Stomach (tissue), 4 donors: ENCODE data around the gene IER5.

ENCODE experiments used
- EP300 ChIP-seq: sonication (generic); formaldehyde crosslinking; IDR thresholded peaks from one replicate; pipeline ENCODE4 v1.6.1; 2017; ENCODE audit warnings: antibody characterized with exemption
- POLR2A ChIP-seq, 4 donors: fragments of 450-650 bp; IDR thresholded peaks; one replicate each; pipeline ENCODE4 v1.6.1; 2016; ENCODE audit warnings: antibody characterized with exemption in 4 of 4, control low read depth in 2 of 4, mild to moderate bottlenecking in 1 of 4, moderate library complexity in 1 of 4
- POLR2AphosphoS5 ChIP-seq, 3 donors: sonication (generic); formaldehyde crosslinking; IDR thresholded peaks; one replicate each; pipeline ENCODE4 v1.6.1; 2016; ENCODE audit warnings: antibody characterized with exemption in 3 of 3
- TF ChIP-seq, protein P1 (sequence below), 7 experiments: fragments of 450-650 bp in 4 of 7; fragments of 200-600 bp in 3 of 7; sonication (generic) in 3 of 7; IDR thresholded peaks; one replicate each; pipeline ENCODE4 v1.5.1; 2016 to 2019; ENCODE audit warnings: antibody characterized with exemption in 7 of 7, control low read depth in 2 of 7, mild to moderate bottlenecking in 1 of 7

DNA sequence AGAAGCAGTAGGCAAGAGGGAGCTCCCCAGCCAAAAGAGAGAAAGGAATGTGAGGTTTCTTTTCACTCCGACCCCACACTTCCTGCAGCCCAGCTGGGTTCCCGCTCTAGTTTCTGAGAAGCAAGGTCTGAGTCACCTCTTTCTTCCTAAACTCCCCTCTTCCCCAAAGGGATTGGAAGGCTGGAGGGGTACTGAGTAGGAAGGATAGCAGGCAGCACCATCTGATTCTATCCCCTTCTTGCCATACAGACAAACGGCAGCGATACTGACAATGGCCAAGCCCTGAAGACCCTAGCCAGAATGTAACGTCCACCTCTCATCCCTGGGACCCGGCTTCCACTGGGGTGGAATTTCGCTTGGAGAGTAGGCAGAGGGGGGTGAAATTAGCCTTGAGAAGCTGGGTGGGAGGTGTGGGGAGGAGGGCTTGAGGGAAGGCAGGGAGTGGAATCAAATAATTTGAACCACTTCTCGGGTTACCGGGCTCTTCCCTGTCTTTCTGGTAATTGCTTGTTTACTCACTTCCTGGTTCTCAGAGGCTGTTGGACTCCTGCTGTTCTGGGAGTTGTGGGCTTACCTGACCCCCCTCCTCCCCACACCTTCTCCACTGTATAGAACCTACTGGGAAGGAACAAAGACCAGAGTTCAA is 13.2 kb downstream of the IER5 start:
- no peak for TF ChIP-seq POLR2A (IDR thresholded peaks at IDR 0.05)
- TF ChIP-seq, protein P1, sequence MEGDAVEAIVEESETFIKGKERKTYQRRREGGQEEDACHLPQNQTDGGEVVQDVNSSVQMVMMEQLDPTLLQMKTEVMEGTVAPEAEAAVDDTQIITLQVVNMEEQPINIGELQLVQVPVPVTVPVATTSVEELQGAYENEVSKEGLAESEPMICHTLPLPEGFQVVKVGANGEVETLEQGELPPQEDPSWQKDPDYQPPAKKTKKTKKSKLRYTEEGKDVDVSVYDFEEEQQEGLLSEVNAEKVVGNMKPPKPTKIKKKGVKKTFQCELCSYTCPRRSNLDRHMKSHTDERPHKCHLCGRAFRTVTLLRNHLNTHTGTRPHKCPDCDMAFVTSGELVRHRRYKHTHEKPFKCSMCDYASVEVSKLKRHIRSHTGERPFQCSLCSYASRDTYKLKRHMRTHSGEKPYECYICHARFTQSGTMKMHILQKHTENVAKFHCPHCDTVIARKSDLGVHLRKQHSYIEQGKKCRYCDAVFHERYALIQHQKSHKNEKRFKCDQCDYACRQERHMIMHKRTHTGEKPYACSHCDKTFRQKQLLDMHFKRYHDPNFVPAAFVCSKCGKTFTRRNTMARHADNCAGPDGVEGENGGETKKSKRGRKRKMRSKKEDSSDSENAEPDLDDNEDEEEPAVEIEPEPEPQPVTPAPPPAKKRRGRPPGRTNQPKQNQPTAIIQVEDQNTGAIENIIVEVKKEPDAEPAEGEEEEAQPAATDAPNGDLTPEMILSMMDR (IDR thresholded peaks at IDR 0.05) = no peak
- no peak for TF ChIP-seq EP300
- TF ChIP-seq POLR2AphosphoS5 (IDR thresholded peaks at IDR 0.05) = no peak
